Measurements from ENCODE around the gene RNF213.

The RNF213 gene

DNA sequence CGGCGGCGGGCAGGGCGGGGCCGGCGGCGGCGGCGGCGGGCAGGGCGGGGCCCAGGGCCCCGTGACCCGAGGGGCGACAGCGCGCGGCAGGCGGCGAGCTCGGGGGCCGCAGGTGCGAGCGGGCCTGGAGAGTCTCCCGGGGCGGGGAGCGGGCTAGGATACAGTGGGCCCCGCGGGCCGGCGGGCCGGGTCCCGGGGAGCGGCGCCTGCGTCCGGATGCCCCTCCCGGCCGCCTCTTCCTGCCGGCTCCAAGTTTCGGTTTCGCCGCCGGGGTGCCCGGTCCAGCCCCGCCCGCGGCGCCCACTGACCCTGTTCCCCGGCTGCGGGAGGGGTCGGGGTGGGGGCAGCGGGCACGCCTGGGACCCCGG, at the start of gene RNF213:
RNF213 (plus strand) TSS at position 62 of the 368 bp plus-strand sequence. CDS start 2,830 bp downstream, outside the sequence.
- DNase-seq = peak; percentile 14

DNA sequence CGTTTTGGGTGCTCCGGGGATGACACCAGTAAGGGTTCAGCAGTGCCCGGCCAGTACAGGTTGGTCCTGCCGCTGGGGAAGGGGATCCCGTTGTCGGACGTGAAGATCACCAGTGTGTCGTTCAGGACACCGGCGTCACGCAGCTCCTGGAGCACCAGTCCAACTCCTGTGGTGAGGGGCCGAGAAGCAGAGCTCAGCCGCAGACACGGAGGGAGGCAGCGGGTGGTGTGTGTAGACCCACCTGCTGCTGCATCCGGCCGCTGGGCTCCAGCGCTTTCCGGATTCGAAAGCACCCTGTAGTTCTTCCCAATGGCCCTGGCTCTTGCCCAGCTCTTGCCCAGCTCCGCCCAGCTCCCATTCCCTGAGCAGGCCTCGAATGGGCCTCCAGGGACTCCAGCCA, 48.5 kb upstream of the RNF213 start:
- no peak for DNase-seq

DNA sequence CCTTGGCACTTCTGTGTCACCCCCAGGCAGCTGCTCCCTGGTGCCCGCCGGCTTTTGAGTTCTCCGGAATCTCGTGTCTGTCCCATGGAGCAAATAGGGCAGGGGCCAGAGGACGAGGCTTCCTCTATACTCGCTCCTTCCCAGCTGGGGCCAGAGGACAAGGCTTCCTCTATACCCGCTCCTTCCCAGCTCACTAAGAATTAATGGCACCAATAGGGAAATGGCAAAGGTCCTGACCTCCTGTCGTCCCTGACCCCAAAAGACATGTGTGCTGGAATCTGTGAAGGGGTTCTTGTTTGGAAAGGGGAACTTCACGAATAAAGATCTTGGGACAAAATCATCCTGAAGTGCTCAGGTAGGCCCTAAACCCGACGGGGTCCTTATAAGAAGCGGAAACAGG, 48.1 kb upstream of the RNF213 start:
- no peak for DNase-seq

DNA sequence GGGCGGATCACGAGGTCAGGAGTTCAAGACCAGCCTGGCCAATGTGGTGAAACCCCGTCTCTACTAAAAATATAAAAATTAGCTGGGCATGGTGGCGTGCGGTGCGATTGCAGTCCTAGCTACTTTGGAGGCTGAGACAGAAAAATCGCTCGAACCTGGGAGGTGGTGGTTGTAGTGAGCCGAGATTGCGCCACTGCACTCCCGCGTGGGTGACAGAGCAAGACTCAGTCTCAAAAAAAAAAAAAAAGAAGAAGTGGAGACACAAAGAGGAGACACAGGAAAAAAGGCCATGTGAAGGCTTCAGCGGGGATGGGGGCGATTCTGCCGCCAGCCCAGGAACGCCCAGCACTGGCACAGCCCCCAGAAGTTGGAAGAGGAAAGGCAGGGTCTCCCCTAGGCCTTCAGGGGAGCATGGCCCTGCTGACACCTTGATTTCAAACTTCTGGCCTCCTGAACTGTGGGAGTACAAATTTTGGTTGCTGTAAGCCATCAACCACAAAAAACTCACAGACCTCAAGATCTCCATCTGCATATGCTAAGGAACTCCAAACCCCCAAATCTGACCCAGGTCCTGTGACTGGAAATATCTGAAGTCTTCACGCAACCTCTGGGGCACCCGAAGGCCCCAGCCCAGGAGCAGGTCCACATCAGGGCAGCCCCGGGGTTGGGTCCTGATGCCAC, 47.5 kb upstream of the RNF213 start:
- DNase-seq = no peak

DNA sequence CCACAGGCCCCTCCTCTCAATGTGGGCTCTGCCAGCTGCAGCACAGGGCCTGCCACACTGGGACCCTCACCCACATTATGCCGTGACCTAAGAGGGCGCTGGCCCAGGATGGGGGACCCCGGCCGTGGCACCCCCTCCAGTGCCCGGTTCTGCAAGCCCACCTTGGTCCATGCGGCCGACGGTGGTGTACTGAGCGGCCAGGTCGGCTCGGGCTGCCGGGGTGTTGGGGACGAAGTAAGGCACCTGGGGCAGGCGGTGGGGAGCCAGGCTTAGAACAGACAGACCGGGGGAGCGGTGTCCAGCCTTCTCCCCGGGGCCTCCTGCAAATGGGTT, 47.0 kb upstream of the RNF213 start:
- no peak for DNase-seq

DNA sequence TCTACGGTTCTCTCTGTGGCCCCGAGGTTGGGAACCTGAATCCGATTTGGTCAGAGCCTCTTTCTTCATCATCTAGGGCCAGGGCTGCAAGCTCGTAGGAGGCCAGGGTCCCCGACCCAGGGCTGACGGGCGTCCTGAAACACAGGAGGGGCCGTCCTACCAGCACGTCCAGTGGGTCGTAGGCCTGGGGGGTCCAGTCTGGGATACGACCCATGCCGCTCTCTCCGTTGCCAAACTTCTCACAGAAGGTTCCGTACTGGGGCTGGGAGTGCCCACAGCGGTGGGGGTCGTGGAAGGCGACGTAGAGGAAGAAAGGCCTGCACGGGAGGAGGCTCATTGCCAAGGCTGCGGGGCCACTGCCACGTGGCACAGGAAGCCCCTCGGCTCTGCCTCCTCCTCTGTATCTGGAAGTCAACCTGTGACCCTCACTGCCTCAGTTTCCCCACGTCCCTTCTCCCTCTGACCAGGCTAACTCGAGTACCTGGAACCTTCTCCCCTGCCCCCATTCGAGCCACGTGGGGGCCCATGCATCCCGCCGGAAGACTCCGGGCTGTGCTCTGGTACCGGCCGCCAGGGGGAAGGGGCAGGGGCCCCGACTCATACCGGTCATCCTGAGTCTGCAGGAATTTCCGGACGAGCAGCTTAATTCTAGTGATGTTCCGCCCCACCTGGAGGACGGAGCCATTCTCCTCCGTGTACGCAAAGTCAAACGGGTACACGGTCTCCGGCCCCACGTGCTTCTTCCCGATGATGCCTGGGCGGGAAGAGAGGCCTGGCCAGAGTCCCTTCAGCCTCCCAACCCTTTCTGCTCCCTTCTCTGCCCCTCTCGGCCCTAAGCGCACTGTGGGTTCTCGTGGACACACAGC, 46.4 kb upstream of the RNF213 start:
- no peak for DNase-seq

DNA sequence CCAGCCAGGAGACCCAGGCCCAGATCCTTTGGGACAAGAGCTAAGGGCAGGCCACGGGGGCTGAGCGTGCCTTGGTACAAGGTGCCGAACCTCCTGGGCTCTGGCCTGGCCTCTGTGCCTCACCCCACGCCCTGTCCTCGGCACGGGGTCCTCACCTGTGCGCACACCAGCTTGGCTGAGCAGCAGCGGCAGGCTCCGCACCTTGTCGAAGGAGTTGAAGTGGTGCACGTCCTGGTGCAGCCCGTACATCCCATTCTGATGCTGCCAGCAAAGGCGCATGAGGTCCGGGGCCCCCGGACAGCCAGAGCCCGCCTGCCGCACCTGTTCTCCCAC, 45.8 kb upstream of the RNF213 start:
- no peak for DNase-seq

DNA sequence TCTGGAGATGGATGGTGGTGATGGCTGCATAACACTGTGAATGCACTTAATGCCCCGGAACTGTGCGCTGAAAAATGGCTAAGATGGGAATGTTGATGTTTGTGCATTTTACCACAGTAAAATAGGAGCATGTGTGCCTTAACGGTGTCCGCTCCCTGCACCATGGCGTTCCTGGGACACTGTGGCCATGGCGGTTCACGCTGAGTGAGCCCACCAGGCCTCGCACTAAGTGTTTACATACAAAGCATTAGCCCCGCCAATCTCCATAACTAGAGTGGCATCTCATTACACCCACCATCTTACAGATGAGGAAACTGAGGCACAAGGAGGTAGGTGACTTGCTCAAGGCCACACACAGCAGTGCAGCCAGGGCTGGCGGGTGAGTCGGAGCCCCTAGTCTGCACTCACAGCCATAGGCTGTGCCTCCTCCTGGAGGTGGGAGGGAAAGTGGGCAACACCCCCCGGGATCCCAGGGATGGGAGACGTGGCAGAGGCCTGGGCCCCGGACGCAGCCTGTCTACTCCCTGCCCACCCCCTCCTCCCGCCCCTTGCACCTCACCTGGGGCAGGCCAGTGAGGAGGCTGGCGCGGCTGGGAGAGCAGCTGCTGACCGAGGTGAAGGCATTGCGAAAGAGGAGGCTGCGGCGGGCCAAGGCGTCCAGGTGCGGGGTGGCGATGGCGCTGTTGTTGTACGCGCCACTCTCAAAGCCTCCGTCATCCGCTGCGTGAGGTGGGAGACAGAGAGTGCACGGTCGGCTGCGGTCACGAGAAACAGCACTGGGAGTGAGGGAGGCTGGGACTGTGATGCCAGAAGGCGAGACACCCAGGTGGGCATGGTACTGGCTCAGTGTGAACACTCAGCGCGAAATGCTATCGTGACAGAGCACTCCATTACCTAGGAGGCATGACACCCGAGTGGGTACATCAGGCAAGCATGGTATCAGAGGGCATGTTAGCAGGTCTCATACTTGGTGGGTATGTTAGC, 43.9 kb upstream of the RNF213 start:
- no peak for DNase-seq

DNA sequence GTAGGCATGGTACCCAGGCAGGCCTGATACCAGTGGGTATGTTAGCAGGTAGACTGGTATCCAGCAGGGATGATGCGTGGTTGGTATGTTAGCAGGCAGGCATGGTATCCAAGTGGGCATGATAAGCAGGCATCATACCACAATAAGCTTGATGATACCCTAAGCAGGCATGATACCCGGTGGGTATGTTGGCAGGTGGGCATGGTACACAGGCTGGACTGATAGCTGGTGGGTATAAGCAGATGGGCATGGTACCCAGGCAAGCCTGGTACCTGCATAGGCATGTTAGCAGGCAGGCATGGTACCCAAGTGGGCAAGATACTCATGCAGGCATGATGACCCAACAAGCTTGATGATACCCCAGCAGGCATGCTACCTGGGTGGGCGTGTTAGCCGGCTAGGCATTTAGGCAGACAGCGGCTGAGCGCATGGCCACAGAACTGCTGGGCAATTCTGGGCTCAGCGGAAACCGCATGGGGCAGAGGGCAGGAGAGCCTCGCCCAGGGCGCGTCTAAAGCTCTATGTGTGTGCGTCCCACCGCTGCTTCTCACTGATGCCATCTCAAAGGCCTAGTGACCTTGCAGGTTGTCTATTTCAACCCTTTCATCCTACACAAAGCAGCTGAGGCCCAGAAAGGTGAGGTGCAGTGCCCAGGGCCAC, 42.8 kb upstream of the RNF213 start:
- no peak for DNase-seq

DNA sequence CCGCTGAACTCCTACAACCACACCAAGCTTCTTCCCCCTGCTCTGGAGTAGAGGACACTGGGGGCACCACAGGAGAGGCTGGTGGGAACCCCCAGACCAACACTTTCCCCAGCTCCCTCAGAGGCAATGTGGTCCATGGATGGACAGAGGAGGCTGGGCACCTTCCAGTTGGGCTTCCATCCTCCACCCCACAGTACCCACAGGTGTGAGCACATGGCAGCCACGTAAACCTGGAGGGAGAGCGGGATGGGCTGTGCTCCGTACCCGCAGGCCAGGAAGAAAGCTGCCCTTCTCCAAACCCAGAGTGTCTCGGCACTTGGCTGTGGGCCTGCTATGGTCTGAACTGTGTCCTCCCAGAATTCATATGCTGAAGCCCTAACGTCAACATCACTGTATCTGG, 42.3 kb upstream of the RNF213 start:
- DNase-seq = no peak

DNA sequence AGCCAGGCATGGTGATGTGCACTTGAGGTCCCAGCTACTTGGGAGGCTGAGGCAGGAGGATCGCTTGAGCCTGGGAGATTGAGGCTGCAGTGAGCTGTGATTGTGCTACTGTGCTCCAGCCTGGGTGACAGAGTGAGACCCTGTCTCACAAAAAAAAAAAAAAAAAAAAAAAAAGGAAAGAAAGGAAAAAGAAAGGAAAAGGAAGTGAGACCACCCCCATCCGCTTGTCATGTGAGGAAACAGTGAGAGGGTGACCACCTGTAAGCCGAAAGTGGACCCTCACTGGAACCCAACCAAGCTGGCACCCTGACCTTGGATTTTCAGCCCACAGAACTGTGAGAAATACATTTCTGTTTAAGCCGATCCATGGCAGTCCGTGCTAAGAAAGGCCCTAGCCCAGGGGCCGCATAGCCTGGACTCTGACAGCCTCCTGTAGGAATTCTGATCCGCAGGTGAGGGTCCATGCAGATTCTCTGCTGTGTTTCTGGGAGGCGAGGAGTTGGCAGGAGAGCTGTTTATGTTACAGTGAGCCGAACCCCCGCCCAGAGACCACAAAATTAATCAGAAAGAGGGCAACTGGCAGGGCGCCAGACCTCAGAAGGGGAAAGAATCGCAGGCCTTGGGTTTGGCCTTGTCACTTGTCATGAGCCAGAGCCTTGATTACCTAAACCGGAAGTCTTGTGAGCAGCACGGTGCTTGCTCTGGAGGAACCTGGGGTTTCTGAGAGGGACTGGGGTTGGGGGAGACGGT, 41.5 kb upstream of the RNF213 start:
- DNase-seq = peak; percentile 82

DNA sequence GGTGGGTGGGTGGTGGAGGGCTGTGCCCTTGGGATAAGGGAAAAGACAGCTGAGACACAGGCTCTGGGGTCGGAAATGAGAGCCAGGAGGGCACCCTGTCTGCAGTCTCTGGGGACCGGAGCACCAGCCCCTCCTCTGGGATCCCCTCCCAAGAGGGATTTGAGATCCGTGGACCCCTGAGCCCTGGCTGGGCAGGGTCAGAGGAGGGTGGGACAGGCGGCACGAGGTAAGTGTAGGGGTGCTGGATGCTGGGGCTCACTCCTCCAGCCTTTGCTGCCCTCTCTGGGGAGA, 40.9 kb upstream of the RNF213 start:
- no peak for DNase-seq

DNA sequence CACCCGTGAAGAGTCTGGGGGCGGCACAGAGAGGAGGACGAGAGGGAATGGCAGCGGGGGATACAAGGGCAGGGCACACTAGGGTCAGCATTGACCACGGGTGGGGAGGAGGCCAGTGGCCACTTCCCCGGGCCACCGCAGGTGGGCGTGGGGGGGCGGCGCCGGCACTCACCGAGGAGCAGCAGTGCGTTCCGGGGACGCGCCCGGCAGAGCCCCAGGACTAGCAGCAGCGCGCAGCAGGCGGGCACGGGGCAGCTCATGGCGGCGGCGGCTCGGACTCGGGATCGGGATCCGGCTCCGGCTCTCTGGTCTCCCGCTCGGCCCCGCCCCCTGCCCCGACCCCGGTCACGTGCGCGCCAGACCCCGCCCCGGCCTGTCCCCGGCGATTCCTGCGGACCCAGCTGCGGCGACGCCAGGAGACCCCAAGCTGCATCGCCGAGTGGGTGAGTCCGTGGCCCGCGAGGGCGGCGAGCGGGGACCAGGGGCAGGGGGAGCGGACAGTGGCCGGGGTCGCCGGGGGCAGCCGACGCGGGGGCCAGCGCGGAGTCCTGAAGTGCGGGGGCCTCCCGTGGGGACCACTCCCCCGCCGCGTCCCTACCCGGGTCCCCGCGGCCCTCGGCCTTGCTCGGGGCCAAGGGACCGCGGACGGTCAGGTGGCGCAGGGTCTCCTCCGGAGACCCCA, 40.5 kb upstream of the RNF213 start, which contains the start of the genes SGSH and SLC26A11:
SGSH (minus strand) TSS at position 280 of the 682 bp plus-strand sequence; CDS start at position 260, 20 bp downstream.
SLC26A11 (plus strand) TSS at position 374 of the 682 bp plus-strand sequence. CDS start 1,134 bp downstream, outside the sequence.
- peak; percentile 45 for DNase-seq

DNA sequence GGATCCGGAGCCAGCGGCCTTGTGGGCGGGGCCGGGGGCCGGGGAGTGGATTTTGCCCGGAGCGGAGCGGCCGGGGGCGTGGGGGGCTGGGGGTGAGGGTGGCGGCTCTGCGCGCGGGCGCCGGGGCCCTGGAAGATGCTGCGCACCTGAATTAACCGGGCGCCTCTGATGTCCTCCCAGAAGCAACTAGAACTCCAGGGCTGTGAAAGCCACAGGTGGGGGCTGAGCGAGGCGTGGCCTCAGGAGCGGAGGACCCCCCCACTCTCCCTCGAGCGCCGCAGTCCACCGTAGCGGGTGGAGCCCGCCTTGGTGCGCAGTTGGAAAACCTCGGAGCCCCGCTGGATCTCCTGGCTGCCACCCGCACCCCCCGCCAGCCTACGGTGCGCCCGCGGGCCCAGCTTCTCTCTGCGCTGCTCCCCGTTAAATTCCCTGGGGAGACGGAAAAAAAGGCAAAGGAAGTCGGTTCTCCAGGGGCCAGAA, 39.9 kb upstream of the RNF213 start:
- DNase-seq = no peak

DNA sequence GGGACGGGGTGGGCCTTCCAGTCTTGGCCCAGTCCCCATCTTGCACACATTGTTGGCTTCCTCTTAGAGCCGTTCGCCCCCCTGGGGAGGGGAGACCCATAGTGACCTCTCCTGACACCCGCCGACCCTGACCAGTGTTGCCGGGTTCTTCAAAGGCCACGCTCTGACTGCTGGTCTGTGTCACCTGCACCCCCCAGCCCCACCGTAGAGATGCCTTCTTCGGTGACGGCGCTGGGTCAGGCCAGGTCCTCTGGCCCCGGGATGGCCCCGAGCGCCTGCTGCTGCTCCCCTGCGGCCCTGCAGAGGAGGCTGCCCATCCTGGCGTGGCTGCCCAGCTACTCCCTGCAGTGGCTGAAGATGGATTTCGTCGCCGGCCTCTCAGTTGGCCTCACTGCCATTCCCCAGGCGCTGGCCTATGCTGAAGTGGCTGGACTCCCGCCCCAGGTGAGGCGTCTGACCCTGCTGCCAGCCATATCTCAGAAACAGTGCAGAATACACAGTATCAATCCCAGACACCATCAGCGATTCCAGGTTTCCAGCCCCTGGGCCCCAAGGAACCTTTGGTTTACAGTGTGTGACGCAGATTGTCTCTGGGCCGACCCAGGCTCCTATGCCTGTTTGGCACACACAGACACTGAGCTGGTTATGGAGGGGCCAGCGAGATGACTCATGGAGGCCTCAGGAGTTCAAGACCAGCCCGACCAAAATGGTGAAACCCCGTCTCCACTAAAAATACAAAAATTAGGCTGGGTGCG, 39.1 kb upstream of the RNF213 start:
- no peak for DNase-seq

DNA sequence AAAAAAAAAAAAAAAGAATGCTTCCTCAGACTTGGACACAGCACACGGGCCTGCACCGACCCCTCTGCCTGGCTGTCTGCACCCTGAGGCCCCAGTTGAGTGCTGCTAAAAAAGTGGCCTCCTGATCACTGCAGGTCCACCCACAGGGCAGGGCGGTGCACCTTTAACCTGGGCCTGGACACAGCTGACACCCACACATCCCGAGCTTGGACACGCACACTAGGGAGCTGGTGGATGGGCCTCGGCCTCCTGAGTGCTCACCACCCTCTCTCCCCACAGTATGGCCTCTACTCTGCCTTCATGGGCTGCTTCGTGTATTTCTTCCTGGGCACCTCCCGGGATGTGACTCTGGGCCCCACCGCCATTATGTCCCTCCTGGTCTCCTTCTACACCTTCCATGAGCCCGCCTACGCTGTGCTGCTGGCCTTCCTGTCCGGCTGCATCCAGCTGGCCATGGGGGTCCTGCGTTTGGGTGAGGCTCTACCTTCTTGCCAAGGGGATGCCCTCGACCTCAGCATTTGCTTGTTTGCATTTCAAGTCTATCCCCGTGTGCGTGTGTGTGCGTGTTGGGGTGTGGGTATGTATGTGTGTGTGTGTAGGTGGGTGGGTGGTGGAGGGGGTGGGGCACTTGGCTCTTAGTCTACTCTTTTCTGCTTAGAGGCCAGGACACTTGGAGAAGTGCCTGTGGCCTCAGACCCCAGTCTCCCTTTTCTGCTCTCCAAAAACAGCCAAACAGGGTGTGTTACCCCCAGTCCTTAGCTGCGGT, 38.1 kb upstream of the RNF213 start:
- DNase-seq = no peak

DNA sequence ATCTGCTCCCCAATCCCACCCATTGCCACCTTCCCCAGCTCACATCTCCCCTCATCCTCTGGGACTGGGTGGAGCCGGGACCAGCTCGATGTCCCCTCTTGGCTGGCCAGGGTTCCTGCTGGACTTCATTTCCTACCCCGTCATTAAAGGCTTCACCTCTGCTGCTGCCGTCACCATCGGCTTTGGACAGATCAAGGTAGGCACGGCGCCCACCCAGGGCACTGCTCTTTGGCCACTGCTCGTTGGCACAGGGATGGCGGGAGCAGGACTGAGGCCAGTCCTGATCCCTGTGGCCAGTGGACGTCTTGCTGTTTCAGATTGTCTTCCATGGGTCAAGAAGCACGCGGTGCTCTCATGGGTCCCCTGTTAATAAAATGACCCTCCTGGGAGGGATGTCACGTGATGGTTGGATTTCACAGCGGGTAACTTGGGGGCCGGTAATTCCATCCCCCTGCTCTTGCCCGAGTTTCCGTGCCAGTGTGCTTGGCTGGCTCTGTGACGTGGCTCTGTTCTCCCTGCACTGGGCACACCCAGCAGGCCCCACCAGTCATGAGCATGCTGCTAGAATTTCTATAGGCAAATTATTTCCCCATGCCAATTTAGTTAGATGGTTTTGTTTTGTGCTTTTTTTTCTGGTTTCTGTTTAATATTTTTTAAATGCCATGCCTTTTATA, 37.4 kb upstream of the RNF213 start:
- DNase-seq = no peak

DNA sequence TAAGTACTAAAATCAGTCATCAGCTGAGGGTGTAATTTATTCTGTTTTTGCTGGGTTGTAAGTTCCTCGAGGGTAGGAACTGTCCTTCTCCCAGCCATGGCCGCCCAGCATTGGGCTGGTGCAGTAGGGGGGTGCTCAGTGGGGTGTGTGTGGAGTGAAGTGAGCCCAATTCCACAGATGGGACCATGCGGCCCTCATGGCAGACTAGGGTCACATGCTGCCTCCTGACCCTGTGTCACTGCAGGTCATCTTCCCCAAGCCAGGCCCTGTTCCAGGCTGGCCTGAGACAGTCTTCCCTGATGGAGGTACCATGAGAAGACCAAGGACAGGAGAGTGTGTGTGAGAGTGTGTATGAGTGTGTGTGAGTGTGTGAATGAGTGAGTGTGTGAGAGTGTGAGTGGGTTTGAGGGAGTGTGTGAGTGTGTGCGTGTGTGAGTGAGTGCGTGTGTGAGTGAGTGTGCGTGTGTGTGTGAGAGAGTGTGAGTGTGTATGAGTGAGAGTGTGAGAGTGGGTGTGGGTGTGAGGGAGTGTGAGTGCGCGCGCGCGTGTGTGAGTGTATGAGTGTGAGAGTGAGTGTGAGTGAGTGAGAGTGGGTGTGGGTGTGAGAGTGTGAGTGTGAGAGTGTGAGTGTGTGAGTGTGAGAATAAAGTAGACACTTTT, 36.7 kb upstream of the RNF213 start:
- DNase-seq = no peak

DNA sequence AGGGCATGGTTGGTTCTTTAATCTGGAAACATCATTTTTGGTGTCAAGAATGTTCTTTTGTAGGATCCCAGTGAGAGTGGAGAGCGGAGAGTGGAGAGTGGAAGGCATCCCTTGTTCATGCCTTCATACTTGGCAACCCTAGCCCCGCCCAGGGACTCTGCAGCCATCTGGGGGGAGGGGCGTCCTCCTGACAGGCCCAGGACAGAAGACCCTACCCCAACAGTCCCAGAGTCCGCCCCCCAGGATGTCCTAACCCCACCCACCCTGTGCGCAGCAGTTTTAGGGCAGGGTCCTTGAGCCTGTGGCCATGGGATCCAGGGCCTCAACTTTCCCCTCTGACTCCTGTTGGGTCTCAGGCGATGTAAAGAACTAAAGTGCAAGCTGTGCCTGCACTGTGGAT, 36.0 kb upstream of the RNF213 start:
- DNase-seq = no peak

Measured in fibroblast of upper back skin (primary cell).